A673 (cell line): ENCODE results near the gene ADAMTS12.

Experiments used
- CTCF ChIP-seq: fragments of 300-800, 200-600 bp; sonication (generic); conservative IDR thresholded peaks from 2 replicates; pipeline ENCODE4 v1.5.1; 2017; ENCODE audit warnings: low read depth, mild to moderate bottlenecking, antibody characterized with exemption, low read length, moderate library complexity, mixed read lengths
- EZH2 ChIP-seq: fragments of 200-600 bp; sonication (generic); IDR thresholded peaks from 2 replicates; pipeline ENCODE4 v1.6.1; 2017; ENCODE audit warnings: borderline replicate concordance, low read depth, mild to moderate bottlenecking, mixed read lengths, antibody characterized with exemption, low read length; ENCODE audit not compliant: poor library complexity, severe bottlenecking

GRCh38 chr5:33854733-33855151 lies 37.0 kb downstream of the ADAMTS12 start:
- TF ChIP-seq CTCF, result no peak
- no peak for TF ChIP-seq EZH2
